ENCODE results near the gene SLC2A8.

The SLC2A8 gene

DNA sequence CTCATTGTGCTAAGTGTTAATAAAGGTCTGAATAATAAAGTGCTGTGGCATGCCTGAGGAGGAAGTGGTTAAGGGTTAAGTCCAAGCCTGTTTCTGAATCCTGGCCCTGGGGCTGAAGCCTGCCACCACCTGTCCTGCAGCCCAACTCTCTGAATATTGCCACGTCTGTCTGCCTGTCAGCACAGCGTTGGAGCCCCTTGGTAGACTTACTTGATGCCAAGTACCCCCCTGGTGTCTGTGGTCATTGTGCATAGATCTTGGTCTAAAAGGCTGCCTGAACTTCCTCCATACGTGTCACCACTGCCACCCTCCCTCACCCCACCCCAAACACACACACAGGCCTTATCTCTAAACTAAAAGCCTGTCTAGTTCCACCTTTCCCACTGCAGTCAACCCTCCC is 35.4 kb upstream of the SLC2A8 start:
- H3K36me3 ChIP-seq (ENCODE audit: control insufficient read depth, insufficient read depth, low read length), result no peaks in the 10 kb centered on the region

DNA sequence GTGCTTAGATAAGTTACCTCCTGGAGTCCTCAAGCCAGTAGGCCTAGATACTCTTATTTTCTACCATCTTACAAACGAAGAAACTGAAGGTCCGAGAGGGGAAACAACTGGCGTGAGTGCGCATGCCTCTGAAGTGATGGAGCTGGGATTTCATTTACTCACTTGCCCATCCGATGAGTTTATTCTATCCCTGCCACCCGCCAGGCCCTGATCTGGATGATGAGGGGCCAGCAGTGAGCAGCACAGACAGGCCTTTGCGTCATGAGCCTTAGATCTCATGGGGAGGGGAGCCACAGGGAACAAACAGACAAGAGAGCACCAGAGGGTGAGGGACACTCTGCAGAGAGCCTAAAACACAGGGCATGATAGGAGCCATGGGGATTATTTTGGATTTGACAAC is 34.1 kb upstream of the SLC2A8 start:
- Histone ChIP-seq H3K9ac (ENCODE audit: low read depth, low read length) (no peak overlapping the region), H3K36me3 (ENCODE audit: control insufficient read depth, insufficient read depth, low read length) (no peaks in the 10 kb centered on the region), H3K27me3 (ENCODE audit: control insufficient read depth, insufficient read depth, low read length) (no peaks in the 10 kb centered on the region), H3K4me1 (ENCODE audit: control insufficient read depth, insufficient read depth, low read length) (no peaks in the 10 kb centered on the region), H3K9me3 (ENCODE audit: control insufficient read depth, insufficient read depth, low read length) (no peaks in the 10 kb centered on the region), H3K4me3 (ENCODE audit: low read depth, low read length) (no peak overlapping the region)

More for the DNA sequence above, 35.4 kb upstream of the SLC2A8 start:
- no peaks in the 10 kb centered on the region for H3K9me3 ChIP-seq (ENCODE audit: control insufficient read depth, insufficient read depth, low read length)
- H3K9ac ChIP-seq (ENCODE audit: low read depth, low read length), result no peak overlapping the region
- H3K4me3 ChIP-seq (ENCODE audit: low read depth, low read length), result no peak overlapping the region
- no peaks in the 10 kb centered on the region for H3K27me3 ChIP-seq (ENCODE audit: control insufficient read depth, insufficient read depth, low read length)
- H3K4me1 ChIP-seq (ENCODE audit: control insufficient read depth, insufficient read depth, low read length), result no peaks in the 10 kb centered on the region

DNA sequence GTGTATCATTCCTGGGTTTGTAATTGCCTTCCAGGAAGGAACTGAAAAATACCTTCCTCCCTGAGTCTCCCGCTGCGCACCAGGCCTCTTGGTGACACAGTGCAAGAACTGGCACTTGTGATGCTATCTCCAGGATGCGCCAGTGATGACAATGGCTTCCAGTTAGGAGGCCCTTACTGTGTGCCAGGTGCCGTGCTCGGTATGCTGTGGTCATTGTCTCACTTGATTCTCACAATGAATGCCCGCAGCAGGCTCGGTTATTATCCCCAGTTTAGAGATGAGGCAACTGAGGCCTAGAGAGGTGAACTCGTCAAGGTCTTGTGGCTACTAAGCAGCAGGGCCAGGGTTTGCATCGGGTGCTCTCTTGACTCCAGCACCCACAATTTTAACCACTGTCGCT is 31.5 kb upstream of the SLC2A8 start:
- H3K4me1 ChIP-seq (ENCODE audit: control insufficient read depth, insufficient read depth, low read length), result peaks cover 6% of the 10 kb centered on the region
- no peak overlapping the region for H3K9ac ChIP-seq (ENCODE audit: low read depth, low read length)
- no peaks in the 10 kb centered on the region for H3K36me3 ChIP-seq (ENCODE audit: control insufficient read depth, insufficient read depth, low read length)
- no peaks in the 10 kb centered on the region for H3K9me3 ChIP-seq (ENCODE audit: control insufficient read depth, insufficient read depth, low read length)
- no peaks in the 10 kb centered on the region for H3K27me3 ChIP-seq (ENCODE audit: control insufficient read depth, insufficient read depth, low read length)
- no peak overlapping the region for H3K4me3 ChIP-seq (ENCODE audit: low read depth, low read length)

DNA sequence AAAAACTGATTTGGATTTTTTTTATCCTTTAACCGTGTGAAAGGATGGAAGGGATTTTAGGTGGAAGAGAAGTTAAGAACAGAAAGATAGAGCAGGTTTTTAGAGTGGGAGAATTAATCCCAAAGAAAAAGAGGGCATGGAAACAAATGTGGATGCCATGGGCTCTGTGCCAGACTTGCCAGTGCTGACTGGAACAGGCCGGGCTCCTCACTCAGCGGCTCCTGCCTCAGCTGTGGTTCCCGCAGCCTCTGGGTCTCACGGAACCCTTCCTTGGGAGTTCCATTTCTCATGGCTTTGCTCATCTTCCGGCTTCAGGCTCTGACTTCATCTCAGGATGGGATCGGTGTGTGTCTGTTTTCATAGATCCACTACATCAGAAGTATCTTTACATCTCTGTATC is 30.4 kb upstream of the SLC2A8 start:
- Histone ChIP-seq H3K4me1 (ENCODE audit: control insufficient read depth, insufficient read depth, low read length) (peaks cover 6% of the 10 kb centered on the region), H3K4me3 (ENCODE audit: low read depth, low read length) (no peak overlapping the region), H3K9ac (ENCODE audit: low read depth, low read length) (no peak overlapping the region), H3K36me3 (ENCODE audit: control insufficient read depth, insufficient read depth, low read length) (no peaks in the 10 kb centered on the region), H3K27me3 (ENCODE audit: control insufficient read depth, insufficient read depth, low read length) (no peaks in the 10 kb centered on the region), H3K9me3 (ENCODE audit: control insufficient read depth, insufficient read depth, low read length) (no peaks in the 10 kb centered on the region)

DNA sequence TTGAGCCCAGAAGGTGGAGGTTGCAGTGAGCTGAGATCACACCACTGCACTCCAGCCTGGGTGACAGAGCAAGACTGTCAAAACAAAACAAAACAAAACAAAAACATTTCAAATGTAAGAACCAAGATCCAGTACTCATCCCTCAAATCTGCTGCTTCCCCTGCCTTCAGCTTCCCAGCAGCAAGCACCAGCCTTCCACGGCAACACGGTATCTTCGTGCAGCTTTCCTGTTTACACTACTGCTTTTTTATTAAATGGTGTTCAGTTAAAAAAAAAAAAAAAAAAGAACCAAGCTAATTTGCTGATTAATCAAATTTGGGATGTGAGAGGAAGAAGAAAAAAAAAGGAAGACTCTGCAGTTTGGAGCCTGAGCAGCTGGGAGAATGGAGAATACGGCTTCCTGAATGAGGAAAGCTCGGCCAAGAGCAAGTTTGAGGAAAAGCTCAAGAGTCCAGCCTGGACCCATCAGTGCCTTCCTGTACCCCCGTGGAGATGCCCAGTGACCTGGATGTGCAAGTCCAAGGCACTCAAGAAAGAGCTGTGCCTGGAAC is 28.0 kb upstream of the SLC2A8 start:
- no peaks in the 10 kb centered on the region for H3K36me3 ChIP-seq (ENCODE audit: control insufficient read depth, insufficient read depth, low read length)
- no peak overlapping the region for H3K9ac ChIP-seq (ENCODE audit: low read depth, low read length)
- H3K27me3 ChIP-seq (ENCODE audit: control insufficient read depth, insufficient read depth, low read length), result no peaks in the 10 kb centered on the region
- no peak overlapping the region for H3K4me3 ChIP-seq (ENCODE audit: low read depth, low read length)
- H3K9me3 ChIP-seq (ENCODE audit: control insufficient read depth, insufficient read depth, low read length), result no peaks in the 10 kb centered on the region
- peaks cover 6% of the 10 kb centered on the region for H3K4me1 ChIP-seq (ENCODE audit: control insufficient read depth, insufficient read depth, low read length)

DNA sequence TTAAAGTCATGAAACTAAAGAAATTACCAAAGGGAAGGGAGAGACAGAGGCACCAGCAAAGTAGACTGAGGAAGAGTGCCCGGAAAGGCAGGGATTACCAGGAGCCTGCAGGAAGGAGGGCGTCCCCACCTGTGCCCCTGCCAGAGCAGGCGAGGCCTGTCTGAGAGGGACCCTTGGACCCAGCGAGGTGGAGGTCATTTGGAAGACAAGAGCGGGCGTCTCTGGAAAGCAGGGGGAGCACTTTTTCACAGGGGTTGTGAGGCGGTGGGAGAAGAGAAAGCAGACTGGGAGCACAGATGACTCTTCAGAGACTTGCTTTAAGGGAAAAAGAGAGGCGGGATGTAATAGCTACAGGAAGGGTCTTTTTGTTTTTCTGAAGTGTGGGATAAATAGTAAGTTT is 27.5 kb upstream of the SLC2A8 start:
- Histone ChIP-seq H3K4me1 (ENCODE audit: control insufficient read depth, insufficient read depth, low read length) (peaks cover 6% of the 10 kb centered on the region), H3K9me3 (ENCODE audit: control insufficient read depth, insufficient read depth, low read length) (no peaks in the 10 kb centered on the region), H3K27me3 (ENCODE audit: control insufficient read depth, insufficient read depth, low read length) (no peaks in the 10 kb centered on the region), H3K9ac (ENCODE audit: low read depth, low read length) (no peak overlapping the region), H3K4me3 (ENCODE audit: low read depth, low read length) (no peak overlapping the region), H3K36me3 (ENCODE audit: control insufficient read depth, insufficient read depth, low read length) (no peaks in the 10 kb centered on the region)

DNA sequence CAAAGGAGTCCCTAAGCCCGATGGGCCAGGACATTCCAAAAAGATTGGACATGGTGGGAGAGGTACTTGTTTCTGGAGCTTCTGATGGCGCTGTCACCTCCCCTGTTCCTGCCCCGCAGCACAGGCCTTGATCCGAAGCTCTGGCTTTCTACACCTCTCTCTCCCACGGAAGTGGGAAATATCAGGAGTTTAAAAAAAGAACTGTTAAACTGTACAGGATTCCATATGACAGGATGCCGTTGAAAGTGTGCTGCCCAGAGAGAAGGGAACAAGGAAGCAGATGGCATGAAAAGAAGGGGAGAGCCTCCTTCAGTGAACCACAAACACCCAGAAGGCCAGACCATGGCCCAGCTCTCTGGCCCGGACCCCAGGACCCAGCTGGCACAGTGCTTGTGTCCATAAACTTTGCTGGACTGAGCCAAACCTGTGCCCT is 26.8 kb upstream of the SLC2A8 start:
- no peaks in the 10 kb centered on the region for H3K9me3 ChIP-seq (ENCODE audit: control insufficient read depth, insufficient read depth, low read length)
- H3K4me1 ChIP-seq (ENCODE audit: control insufficient read depth, insufficient read depth, low read length), result peaks cover 6% of the 10 kb centered on the region
- no peaks in the 10 kb centered on the region for H3K36me3 ChIP-seq (ENCODE audit: control insufficient read depth, insufficient read depth, low read length)
- no peak overlapping the region for H3K9ac ChIP-seq (ENCODE audit: low read depth, low read length)
- no peak overlapping the region for H3K4me3 ChIP-seq (ENCODE audit: low read depth, low read length)
- no peaks in the 10 kb centered on the region for H3K27me3 ChIP-seq (ENCODE audit: control insufficient read depth, insufficient read depth, low read length)

DNA sequence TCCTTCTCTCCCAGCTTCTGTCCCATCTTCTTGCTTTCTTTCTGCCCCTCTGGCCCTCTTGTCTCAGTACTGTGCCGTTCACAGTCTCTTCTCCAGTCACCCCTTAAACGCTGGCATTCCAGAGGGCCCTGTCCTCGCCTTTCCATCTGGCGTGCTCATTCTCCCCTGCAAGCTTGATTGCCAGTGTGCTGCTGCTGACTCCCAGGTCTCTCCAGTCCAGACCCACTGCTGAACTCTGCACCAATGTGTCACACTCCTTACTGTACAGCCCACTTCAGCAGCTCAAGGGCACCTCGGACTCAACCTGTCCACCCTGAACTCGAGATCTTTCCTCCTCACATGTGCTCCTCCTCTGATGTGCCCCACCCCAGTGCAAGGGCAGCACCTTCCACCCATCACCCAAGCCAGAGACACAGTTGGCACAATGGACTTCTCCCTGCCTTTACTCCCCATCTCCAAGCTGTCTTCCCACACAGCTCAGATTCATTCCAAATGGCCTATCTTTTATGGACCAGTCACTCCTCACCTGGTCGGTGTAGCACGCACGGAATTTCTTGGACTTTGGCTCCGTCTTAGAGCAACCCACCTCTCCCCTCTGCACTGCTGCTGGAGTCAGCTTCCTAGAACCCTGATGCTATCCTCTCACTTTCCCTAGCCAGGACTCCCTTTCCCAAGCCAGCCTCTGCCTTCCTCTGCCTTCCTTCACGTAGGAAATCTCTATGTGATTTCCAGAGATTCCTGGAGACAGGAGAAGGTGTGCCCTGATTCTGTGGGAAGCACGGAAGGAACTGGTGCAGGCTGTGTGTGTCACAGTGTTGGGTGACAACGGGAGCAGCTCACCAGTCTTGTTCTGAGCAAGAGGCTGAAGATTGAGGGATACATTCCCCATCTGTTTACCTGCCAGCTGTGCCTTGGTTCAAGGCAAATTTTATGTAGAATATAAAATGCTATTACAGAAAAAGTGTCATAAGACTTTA is 26.0 kb upstream of the SLC2A8 start:
- no peaks in the 10 kb centered on the region for H3K9me3 ChIP-seq (ENCODE audit: control insufficient read depth, insufficient read depth, low read length)
- H3K9ac ChIP-seq (ENCODE audit: low read depth, low read length), result no peak overlapping the region
- H3K36me3 ChIP-seq (ENCODE audit: control insufficient read depth, insufficient read depth, low read length), result no peaks in the 10 kb centered on the region
- peaks cover 6% of the 10 kb centered on the region for H3K4me1 ChIP-seq (ENCODE audit: control insufficient read depth, insufficient read depth, low read length)
- H3K27me3 ChIP-seq (ENCODE audit: control insufficient read depth, insufficient read depth, low read length), result no peaks in the 10 kb centered on the region
- no peak overlapping the region for H3K4me3 ChIP-seq (ENCODE audit: low read depth, low read length)

DNA sequence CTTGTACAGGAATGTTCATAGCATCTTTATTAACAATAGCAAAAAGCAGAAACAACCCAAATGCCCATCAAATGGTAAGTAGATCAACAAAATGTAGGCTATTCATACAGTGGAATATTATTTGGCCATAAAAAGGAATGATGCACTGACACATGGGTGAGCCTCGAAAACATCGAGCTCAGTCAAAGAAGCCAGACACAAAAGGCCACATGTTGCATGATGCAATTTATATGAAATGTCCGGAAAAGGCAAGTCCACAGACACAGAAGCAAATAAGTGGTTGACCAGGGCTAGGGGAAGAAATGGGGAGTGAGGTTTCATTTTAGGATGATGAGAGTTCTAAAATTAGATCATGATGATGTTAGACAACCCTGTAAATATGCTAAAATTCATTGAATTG is 16.5 kb upstream of the SLC2A8 start:
- Histone ChIP-seq H3K27me3 (ENCODE audit: control insufficient read depth, insufficient read depth, low read length) (no peaks in the 10 kb centered on the region), H3K4me3 (ENCODE audit: low read depth, low read length) (no peak overlapping the region), H3K9me3 (ENCODE audit: control insufficient read depth, insufficient read depth, low read length) (no peaks in the 10 kb centered on the region), H3K4me1 (ENCODE audit: control insufficient read depth, insufficient read depth, low read length) (no peaks in the 10 kb centered on the region), H3K36me3 (ENCODE audit: control insufficient read depth, insufficient read depth, low read length) (no peaks in the 10 kb centered on the region), H3K9ac (ENCODE audit: low read depth, low read length) (no peak overlapping the region)

DNA sequence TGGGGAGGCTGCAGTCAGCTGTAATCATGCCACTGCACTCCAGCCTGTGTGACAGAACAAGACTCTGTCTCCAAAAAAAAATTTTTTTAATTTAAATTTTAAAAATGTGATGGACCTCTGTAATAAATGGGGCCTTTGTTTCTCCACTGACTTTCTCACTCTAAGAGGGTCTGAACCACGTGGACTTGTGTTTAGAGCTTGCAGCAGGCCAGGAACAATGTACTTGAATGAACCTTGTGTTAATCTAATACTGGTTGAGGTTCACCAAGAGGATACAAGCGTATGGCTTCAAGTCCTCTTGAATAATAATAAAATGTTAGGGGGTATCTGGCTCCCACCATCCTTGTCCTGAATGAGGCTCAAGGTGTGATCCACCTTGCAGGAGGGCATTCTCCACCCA is 14.4 kb upstream of the SLC2A8 start:
- Histone ChIP-seq H3K9ac (ENCODE audit: low read depth, low read length) (no peak overlapping the region), H3K27me3 (ENCODE audit: control insufficient read depth, insufficient read depth, low read length) (no peaks in the 10 kb centered on the region), H3K4me1 (ENCODE audit: control insufficient read depth, insufficient read depth, low read length) (no peaks in the 10 kb centered on the region), H3K9me3 (ENCODE audit: control insufficient read depth, insufficient read depth, low read length) (no peaks in the 10 kb centered on the region), H3K4me3 (ENCODE audit: low read depth, low read length) (no peak overlapping the region), H3K36me3 (ENCODE audit: control insufficient read depth, insufficient read depth, low read length) (no peaks in the 10 kb centered on the region)

DNA sequence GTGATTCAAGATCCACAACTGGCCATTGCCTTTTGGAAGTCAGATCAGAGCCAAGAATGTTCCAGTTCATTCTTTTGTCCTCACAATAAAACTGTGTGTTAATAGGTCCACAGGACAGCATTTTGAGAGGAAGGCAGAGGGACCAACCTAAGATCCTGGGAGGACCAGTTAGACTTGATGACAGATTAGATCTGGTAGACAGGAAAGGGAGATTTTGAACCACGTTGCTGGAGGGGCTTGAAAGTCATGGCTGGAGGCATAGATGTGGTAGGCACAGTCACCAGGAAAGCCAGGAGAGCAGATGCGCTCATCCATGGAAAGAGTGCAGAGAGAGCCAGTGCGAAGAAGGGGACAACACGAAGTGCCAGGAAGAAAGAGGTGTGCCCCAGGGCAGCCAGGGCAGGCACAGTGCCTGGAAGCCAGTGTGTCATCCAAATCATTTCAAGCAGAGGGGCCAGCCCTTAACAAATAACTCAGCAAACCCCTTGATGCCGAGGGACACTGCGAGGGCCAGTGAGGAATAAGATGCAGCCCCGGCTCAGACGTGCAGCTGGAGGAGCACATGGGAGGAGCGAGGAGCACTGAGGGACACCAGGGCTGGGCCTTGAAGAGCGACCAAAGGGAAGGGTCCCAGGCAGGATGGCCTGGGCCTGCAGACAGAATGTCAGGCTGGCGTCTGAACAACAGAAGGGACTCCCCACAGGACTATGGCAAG is 12.8 kb upstream of the SLC2A8 start:
- no peak overlapping the region for H3K9ac ChIP-seq (ENCODE audit: low read depth, low read length)

More for the DNA sequence above, 12.8 kb upstream of the SLC2A8 start:
- Histone ChIP-seq H3K36me3 (ENCODE audit: control insufficient read depth, insufficient read depth, low read length) (no peaks in the 10 kb centered on the region), H3K27me3 (ENCODE audit: control insufficient read depth, insufficient read depth, low read length) (no peaks in the 10 kb centered on the region), H3K9me3 (ENCODE audit: control insufficient read depth, insufficient read depth, low read length) (no peaks in the 10 kb centered on the region), H3K4me1 (ENCODE audit: control insufficient read depth, insufficient read depth, low read length) (peaks cover 3% of the 10 kb centered on the region), H3K4me3 (ENCODE audit: low read depth, low read length) (no peak overlapping the region)
